ENCODE measurements around the gene IMPDH2.
A peak's percentile ranks its signal among the peaks of the same experiment; 100 is the strongest.

The IMPDH2 gene

GRCh38 chr3:49028673-49029562 lies at the start of gene IMPDH2:
IMPDH2 (minus strand) TSS chr3:49029398; CDS start chr3:49029350, 48 bp downstream.
- DNase-seq, result peak; percentile 96

GRCh38 chr3:49076646-49077045 lies 47.4 kb upstream of the IMPDH2 start:
- no peak for DNase-seq

- no peak for DNase-seq
Observed at GRCh38 chr3:49076116-49076515, 46.9 kb upstream of the IMPDH2 start.

GRCh38 chr3:49058011-49058410 lies 28.8 kb upstream of the IMPDH2 start:
- no peak for DNase-seq

DNA sequence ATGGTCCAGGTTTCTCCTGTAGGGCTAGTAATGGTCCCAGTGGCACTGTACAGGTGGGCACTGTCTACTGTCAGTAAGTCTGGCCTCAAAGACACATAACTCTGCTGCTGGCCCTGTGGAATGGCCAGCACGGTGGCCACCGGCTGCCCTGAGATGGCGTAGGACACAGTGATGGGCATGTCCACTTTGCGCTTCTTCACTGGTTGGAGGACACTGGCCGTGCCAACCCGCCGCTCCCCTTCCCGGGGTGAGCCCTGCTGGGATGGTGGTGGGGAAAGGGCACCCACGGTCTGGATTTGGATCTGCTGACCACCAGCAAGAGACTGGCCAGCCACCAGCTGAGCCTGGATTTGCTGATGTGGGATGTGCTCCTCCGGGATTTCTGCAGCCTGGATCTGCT lies 28.1 kb upstream of the IMPDH2 start:
- DNase-seq, result no peak

DNA sequence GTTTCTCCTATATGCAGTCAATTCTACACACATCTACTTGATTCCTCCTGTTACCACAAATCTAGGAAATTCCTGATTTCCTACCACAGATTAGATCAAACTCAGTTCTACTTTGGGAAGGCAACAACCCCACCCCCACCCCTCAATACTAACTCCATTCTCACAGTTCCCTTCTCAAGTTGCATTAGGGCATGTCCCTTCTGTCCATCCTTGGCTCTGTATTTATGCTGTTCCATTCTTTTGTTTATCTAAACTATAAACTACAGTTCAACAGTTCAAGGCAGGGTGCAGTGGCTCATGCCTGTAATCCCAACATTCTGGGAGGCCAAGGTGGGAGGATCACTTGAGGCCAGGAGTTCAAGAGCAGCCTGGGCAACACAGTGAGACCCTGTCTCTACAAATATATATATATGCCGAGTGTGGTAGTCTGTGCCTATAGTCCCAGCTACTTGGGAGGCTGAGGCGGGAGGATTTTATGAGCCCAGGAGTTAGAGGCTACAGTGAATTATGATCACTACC lies 25.2 kb upstream of the IMPDH2 start:
- no peak for DNase-seq

GRCh38 chr3:49053543-49053942 lies 24.3 kb upstream of the IMPDH2 start:
- no peak for DNase-seq

- DNase-seq, result no peak
Observed at GRCh38 chr3:49035281-49035680, 6.1 kb upstream of the IMPDH2 start.

- no peak for DNase-seq
Observed at GRCh38 chr3:49034650-49035049, 5.5 kb upstream of the IMPDH2 start.

DNA sequence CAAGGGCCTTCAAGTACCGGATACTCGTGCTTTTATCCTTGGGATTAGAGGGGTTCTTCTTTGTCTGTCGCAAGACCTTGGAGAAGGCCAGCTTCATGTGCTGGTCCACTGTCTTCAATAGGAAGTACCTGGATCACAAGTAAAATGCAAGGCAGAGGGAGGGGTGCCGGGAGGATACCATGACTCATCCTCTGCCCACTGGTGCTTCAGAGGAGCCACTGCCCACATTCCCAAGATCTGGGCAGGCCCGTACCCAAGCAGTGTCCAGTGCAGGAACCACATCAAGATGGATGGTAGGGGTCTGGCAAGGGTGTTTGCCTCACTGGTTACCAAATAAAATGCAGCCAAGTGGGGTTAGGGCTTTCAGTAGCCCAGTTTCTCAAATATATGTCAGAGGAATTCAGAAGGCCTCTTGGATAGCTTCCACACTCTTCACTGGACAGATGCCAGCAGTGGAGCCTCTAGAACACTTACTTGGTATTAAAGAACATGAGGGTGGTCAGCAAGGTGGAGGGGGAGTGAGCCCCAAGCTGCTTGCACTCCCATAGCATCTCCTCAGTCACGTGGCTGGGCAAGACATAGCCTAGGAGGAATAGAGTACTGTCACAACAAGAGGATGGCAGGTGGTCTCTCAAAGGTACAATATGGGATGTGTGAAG lies 3.6 kb upstream of the IMPDH2 start:
- no peak for DNase-seq

GRCh38 chr3:49030321-49030720 lies 1.1 kb upstream of the IMPDH2 start:
- no peak for DNase-seq

DNA sequence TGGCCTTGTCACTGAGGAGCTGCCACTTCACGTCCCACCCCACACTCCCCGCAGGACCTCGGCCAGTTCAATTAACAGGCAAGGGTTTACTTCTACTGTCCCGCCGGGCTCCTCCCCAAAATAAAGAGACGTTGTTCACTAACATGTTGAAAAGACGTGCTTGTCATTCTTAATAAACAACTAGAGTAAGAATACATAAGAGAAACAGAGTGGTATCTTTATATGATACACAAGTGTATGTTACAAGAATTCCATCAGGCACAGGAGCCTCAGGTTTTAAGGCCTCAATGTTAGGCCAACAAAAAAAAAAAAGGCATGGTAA lies 326 bp upstream of the IMPDH2 start:
- DNase-seq, result no peak

DNA sequence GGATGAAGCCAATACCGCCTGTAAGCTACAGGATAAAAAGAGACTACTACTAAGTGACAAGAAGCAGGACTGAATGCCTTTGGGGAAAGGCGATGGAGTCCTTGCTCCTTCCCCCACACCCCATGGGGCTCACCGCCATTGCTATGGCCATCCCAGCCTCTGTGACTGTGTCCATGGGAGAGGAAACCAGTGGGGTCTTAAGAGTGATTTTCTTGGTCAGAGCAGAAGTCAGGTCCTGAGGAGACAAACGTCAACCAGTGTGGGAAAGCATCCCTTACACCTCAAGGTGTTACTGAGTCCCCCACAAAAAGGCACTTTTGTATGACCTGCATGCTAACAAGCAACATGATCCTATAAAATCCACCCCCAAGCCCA lies 913 bp downstream of the IMPDH2 start:
- DNase-seq, result no peak

- no peak for DNase-seq
Observed at GRCh38 chr3:49027634-49028033, 1.6 kb downstream of the IMPDH2 start.

GRCh38 chr3:49026536-49026935 lies 2.7 kb downstream of the IMPDH2 start:
- no peak for DNase-seq

GRCh38 chr3:49025793-49026520 lies 3.2 kb downstream of the IMPDH2 start:
- no peak for DNase-seq

DNA sequence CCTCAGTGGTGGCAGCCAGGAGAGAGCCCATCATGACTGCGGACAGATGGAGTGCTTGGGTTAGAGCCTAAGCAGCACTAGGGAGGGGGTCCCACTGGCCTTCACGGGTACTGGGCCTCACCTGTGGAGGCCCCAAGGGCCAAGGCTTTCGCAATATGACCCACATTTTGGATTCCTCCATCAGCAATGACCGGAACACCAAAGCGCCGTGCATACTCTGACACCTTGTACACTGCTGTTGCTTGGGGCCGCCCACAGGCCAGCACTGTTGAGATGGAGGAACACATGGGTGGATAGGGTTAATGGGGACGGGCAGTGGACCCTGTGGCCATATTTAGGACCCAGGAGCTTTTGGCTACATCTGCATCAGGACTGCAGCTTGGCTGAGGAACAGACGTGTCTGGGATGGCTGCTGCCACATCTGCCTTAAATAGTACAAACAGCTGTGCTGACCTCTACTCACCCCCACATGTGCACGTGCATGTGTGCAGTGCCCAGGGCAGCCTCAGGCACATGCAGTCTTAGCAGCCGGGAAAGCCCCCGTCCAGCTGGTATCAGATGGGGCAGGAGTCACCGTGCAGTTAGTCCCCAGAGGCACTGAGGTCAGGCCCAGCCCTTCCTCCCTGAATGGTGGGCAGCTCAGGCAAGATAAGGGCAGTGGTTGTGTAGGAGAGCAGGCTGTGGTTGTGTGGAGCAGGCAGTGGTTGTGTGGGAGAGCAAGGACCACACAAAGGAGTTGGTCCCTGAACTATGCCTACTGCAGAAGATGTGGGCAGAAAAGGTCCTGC lies 4.0 kb downstream of the IMPDH2 start:
- DNase-seq, result no peak

GRCh38 chr3:49024449-49024848 lies 4.7 kb downstream of the IMPDH2 start:
- no peak for DNase-seq

GRCh38 chr3:49023775-49024174 lies 5.4 kb downstream of the IMPDH2 start:
- DNase-seq, result no peak

- no peak for DNase-seq
Observed at GRCh38 chr3:49022688-49023171, 6.5 kb downstream of the IMPDH2 start.

DNA sequence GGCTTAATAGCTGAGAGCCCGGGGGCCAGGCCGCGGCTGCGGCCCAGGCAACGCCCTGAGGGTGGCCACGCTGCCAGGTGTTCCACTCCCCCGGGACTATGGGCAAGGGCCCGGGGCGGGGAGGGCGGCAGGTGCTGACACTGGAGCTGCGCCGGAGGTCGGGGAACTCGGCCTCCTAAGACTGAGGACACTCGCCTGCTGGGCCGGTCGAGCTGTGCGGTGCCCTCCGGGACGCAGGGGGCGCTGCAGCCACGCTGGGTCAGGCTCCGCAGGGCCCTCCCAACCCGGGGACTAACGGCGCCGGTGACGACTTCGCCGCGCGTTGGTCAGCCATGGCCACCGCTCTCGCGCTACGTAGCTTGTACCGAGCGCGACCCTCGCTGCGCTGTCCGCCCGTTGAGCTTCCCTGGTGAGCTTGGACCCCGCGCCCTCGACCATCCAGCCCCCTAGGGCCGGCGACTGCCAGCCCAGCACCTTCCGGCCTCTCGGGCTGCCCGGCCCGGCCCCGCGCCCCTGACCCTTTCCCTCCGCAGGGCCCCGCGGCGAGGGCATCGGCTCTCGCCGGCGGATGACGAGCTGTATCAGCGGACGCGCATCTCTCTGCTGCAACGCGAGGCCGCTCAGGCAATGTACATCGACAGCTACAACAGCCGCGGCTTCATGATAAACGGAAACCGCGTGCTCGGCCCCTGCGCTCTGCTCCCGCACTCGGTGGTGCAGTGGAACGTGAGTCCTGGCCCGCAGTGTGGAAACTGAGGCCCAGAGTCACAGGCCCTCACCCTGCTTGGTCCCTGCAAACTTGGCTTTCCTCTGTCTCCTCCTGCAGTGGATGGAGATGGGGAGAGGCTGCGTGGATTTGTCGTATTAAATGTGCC lies 7.1 kb downstream of the IMPDH2 start, which contains the start of gene NDUFAF3:
TSS of gene NDUFAF3 (plus strand) at position 309 of the 875 bp plus-strand sequence. CDS start at position 333, 24 bp downstream.
- peak; percentile 94 for DNase-seq
